ENCODE measurements around the gene KIF21B. TPM values are rescaled to one million over a fixed set of nuclear protein-coding genes. Genes with fewer than 3 reads are reported as not detected.

The KIF21B gene
- total RNA-seq, 6 experiments from 2014 or later: not detected

DNA sequence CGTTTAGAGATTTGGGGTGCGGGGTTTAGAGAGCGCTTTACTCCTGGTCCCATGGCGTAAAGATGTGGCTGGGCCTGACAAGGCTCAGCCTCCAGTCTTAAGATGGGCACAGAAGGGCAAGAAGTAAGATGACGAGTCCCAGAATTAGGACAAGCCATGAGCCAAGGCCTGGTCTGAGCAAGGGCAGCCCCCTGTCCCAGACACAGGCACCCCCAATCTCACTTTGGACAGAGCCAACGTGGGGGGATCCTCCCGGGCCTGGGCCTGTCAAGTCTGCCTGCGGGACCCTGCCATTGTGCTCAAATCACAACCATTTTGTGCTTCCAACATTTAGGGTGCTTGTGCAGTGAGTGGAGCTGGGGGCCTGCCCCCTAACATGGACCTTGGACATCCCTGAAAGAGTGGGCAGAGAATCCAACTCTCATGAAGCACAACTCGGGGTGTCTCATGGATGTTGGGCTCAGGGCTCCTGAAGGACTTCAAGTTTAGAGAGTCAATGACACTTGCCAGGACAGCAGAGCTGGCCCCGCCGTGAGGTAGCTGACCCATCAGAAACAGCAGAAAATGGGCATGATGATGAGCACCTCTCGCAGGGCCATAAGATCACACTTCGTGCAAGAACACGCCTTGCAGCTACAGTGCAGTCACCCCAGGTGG is 52.6 kb downstream of the KIF21B start:
- H3K4me3 Mint-ChIP-seq: no peak overlapping the region
- no peaks in the 10 kb centered on the region for H3K9me3 Mint-ChIP-seq
- TF ChIP-seq, protein P1, sequence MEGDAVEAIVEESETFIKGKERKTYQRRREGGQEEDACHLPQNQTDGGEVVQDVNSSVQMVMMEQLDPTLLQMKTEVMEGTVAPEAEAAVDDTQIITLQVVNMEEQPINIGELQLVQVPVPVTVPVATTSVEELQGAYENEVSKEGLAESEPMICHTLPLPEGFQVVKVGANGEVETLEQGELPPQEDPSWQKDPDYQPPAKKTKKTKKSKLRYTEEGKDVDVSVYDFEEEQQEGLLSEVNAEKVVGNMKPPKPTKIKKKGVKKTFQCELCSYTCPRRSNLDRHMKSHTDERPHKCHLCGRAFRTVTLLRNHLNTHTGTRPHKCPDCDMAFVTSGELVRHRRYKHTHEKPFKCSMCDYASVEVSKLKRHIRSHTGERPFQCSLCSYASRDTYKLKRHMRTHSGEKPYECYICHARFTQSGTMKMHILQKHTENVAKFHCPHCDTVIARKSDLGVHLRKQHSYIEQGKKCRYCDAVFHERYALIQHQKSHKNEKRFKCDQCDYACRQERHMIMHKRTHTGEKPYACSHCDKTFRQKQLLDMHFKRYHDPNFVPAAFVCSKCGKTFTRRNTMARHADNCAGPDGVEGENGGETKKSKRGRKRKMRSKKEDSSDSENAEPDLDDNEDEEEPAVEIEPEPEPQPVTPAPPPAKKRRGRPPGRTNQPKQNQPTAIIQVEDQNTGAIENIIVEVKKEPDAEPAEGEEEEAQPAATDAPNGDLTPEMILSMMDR (IDR thresholded peaks at IDR 0.05): no peak
- H3K27ac Mint-ChIP-seq: no peak overlapping the region
- peaks cover 39% of the 10 kb centered on the region for H3K27me3 Mint-ChIP-seq (ENCODE audit: insufficient read depth)
- no peak for DNase-seq
- H3K4me1 Mint-ChIP-seq (ENCODE audit: low read depth): no peaks in the 10 kb centered on the region
- H3K36me3 Mint-ChIP-seq (ENCODE audit: low read depth): no peaks in the 10 kb centered on the region

DNA sequence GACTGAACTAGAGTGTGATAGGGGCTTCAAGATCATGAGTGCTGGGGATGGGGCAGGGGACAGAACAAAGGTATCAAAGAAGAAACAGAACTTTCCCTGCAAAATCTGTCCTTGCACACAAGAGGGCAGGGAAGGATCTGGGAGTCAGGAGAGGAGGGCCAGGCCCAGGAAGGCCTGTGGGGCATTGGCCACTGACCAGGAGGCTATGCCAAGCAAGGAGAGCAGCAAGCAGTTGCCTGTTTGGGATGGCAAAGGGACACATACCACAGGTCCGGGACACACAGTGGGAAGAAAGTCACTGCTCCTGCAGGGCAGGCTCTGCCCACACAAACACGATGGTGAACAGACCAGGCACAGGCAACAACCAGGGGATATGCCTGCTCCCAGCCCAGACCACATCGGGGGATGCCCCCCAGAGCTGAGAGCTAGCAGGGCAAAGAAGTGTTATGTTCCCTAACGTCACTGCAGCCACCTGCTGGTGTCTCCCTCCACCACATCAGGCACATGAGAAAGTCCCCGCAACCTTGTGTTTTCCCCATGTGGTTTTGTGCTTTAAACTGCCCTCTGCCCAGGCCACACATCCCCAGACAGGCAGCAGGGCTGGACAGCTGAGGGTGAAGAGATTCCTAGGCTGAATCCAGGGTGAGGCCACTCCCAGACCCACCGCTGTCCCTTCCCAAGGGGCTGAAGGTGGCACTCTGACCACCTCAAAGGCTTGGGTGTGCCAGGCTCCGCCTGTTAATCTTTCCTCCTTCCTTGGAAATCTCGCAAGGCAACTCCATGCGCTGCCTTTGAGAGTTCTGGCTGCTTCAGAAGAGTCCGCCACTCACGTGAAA is 53.6 kb downstream of the KIF21B start:
- TF ChIP-seq, protein P1 (IDR thresholded peaks at IDR 0.05): peak; percentile 19; the same call in 1 of the 2 replicates
- no peak overlapping the region for H3K4me3 Mint-ChIP-seq
- H3K4me1 Mint-ChIP-seq (ENCODE audit: low read depth): no peaks in the 10 kb centered on the region
- no peaks in the 10 kb centered on the region for H3K36me3 Mint-ChIP-seq (ENCODE audit: low read depth)
- peaks cover 47% of the 10 kb centered on the region for H3K27me3 Mint-ChIP-seq (ENCODE audit: insufficient read depth)
- H3K27ac Mint-ChIP-seq: no peak overlapping the region
- no peak for DNase-seq
- no peaks in the 10 kb centered on the region for H3K9me3 Mint-ChIP-seq

DNA sequence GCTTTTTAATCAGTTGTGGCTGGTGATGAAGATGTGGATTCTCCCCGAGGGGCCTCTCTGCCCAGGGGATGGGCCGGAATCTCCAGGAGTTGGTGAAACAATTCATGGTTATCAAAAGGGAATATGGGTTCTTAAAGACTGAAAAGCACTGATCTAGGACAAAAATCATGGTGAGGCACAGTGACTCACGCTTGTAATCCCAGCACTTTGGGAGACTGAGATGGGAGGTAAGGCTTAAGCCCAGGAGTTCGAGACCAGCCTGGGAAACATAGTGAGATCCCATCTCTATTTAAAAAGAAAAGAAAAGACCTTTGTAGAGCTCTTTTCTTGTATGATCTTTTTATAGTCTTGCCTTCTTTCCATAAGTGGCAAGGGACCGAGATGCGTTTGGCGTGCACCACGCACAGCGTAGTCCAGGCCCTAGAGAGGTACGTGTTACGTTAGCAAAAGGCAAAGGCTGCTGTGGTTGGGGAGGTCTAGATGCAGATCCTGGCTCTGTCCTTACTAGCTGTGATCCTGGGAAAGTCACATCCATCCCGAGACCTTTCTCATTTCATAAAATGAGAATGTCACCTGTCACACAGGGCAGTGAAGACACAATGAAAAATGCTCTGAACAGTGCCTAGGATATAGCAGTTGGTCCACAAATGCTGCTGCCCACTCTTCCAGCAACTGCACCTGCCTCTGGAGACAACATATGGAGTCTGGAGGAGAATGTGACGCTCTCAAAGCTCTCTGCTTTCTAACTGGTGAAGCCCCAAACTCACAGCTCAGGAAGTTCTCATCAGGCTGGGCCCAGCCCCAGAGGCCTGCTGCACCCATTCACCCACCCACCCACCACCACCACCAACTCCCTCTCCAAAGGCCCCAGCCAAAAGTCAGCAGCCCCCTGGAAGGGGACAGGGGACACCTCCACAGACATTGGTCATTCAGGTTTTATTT is 54.8 kb downstream of the KIF21B start:
- Mint-ChIP-seq H3K27ac (no peak overlapping the region), H3K36me3 (ENCODE audit: low read depth) (no peaks in the 10 kb centered on the region), H3K9me3 (no peaks in the 10 kb centered on the region), H3K4me3 (no peak overlapping the region), H3K27me3 (ENCODE audit: insufficient read depth) (peaks cover 52% of the 10 kb centered on the region), H3K4me1 (ENCODE audit: low read depth) (no peaks in the 10 kb centered on the region)
- DNase-seq: no peak
- TF ChIP-seq, protein P1 (IDR thresholded peaks at IDR 0.05): no peak

DNA sequence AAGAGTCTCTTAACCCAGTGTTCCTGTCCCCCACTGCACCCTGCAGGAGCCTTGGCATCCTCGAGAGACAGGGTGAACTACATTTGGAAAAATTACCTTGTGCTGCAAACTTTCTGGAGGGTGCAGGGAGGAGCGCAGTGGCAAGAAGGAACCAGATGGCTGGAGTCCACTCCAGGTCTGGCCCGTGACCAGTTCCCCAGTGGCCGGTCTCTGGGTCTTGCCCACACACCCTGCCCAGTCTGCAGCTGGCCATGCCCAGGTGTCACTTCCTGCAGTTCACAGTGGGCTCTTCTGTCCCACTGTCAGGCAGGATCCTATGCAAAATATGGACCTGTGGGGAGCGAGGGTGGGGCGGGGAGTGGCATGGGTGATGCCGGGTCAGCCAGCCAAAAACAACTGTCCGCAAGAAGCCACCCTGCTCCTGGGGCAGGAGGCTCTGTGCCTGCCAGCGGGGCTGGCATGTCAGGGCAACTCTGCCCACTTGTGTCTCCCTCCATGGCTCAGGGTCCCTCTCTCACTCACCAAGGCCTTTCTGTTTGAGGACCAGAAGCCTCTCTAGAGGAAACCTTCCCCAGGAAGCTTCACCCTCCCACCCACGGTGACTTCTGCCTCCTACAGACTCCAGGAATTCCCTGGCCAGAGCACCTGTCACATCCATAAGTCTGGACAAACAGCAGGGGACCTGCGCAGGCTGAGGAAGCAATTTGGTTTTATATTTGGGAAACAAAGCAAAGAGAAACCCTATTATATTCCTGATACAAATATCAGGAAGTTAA is 55.6 kb downstream of the KIF21B start:
- TF ChIP-seq, protein P1 (IDR thresholded peaks at IDR 0.05): no peak
- no peak for DNase-seq
- no peak overlapping the region for H3K27ac Mint-ChIP-seq
- H3K36me3 Mint-ChIP-seq (ENCODE audit: low read depth): no peaks in the 10 kb centered on the region
- no peaks in the 10 kb centered on the region for H3K9me3 Mint-ChIP-seq
- H3K27me3 Mint-ChIP-seq (ENCODE audit: insufficient read depth): peaks cover 48% of the 10 kb centered on the region
- no peak overlapping the region for H3K4me3 Mint-ChIP-seq
- H3K4me1 Mint-ChIP-seq (ENCODE audit: low read depth): no peaks in the 10 kb centered on the region

DNA sequence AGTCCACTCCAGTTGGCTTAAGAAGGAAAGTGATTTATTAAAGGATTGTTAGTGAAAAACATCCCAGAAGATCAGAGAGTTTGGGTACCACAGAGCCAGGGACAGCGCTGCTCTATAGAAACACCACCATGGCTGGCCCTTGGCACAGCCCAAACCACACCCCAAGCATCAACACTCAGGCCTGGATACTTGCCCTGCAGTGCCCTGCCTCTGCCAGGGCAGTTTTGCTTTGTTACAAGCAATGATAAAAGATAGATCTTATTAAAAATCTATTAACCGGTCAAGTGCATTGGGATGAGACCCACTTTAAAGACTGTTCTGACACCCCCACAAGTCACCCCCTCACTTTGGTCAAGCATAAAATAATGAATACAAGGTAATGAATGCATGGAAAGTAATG is 56.6 kb downstream of the KIF21B start:
- H3K27me3 Mint-ChIP-seq (ENCODE audit: insufficient read depth): peaks cover 54% of the 10 kb centered on the region
- H3K4me3 Mint-ChIP-seq: no peak overlapping the region
- no peak for DNase-seq
- no peaks in the 10 kb centered on the region for H3K9me3 Mint-ChIP-seq
- H3K27ac Mint-ChIP-seq: no peak overlapping the region
- no peaks in the 10 kb centered on the region for H3K36me3 Mint-ChIP-seq (ENCODE audit: low read depth)
- H3K4me1 Mint-ChIP-seq (ENCODE audit: low read depth): no peaks in the 10 kb centered on the region
- TF ChIP-seq, protein P1 (IDR thresholded peaks at IDR 0.05): no peak

Data from HFFc6 (cell line).